ENCODE measurements around the gene PCGF5. TPM values are rescaled to one million over a fixed set of nuclear protein-coding genes. Genes with fewer than 3 reads are reported as not detected.

PCGF5 gene
- total RNA-seq, 4 donors from 2014 or later: 46.2 to 63.5 (median 49.1) TPM

DNA sequence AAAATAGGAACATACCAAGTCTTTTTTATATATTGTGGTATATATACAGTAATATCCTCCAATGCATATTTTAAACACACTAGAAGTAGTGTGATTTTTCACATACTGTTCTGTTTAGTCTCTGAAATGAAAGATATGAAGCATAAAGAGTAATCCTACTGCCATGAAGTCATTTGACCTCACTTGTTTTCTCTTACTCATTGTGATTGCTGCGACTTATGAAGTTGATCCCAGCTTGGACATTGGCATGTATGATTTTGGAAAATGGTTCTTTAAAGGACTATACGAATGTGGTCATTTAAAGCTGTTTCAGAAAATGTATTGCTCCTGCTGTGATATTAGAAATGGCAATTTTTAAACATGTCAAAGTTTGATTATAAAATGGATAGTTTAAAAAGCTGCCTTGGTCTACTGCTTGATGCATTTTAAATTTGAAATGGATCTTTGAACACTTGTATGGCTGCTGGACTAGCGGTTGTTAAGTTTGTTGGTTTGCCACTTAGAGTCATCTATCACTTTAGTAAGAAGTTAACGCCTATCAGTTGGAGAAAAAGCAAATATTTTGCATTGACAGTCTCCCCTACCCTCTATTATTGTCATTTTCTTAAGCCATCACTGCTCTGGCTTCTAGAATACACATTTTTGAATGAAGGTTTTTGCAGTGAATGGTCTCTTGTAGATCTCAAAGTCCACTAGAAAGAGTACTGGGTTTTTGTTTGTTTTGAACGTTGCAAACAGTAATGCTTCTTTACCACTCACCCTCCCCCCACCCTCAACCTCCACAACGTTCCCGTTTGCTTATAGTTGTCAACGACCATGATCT lies 881 bp upstream of the PCGF5 start:
- in situ Hi-C loops (cut with MboI; ENCODE audit: low sequenced_read_pairs in 4 of 4): loop anchor here in 3 of 4 donors (10.0 kb wide), 1 partner anchor 55 kb away; no protein-coding TSS in a partner anchor
- Histone ChIP-seq H3K36me3 (no peaks in the 10 kb centered on the region), H3K27me3 (no peaks in the 10 kb centered on the region), H3K27ac (peak overlapping the region; percentile 73 to 90 (median 88)), H3K9me3 (no peaks in the 10 kb centered on the region), H3K4me1 (peaks cover 28 to 52% of the 10 kb centered on the region in 2 donors), H3K4me3 (peak overlapping the region; percentile 37 to 80 (median 68))
- ATAC-seq: peak; percentile 6 to 13
- no peak for DNase-seq
- TF ChIP-seq, protein P1, sequence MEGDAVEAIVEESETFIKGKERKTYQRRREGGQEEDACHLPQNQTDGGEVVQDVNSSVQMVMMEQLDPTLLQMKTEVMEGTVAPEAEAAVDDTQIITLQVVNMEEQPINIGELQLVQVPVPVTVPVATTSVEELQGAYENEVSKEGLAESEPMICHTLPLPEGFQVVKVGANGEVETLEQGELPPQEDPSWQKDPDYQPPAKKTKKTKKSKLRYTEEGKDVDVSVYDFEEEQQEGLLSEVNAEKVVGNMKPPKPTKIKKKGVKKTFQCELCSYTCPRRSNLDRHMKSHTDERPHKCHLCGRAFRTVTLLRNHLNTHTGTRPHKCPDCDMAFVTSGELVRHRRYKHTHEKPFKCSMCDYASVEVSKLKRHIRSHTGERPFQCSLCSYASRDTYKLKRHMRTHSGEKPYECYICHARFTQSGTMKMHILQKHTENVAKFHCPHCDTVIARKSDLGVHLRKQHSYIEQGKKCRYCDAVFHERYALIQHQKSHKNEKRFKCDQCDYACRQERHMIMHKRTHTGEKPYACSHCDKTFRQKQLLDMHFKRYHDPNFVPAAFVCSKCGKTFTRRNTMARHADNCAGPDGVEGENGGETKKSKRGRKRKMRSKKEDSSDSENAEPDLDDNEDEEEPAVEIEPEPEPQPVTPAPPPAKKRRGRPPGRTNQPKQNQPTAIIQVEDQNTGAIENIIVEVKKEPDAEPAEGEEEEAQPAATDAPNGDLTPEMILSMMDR (IDR thresholded peaks at IDR 0.05 in 4 of 5, conservative IDR thresholded peaks at IDR 0.05 in 1 of 5): no peak
- TF ChIP-seq POLR2A (IDR thresholded peaks at IDR 0.05): no peak
- intact Hi-C loops (cut with DNase I; ENCODE audit: low total_unique reads): loop anchor here (1.0 to 10.0 kb wide), 4 partner anchors 21 to 1845 kb away; partner anchors contain the start of gene IFIT1B

DNA sequence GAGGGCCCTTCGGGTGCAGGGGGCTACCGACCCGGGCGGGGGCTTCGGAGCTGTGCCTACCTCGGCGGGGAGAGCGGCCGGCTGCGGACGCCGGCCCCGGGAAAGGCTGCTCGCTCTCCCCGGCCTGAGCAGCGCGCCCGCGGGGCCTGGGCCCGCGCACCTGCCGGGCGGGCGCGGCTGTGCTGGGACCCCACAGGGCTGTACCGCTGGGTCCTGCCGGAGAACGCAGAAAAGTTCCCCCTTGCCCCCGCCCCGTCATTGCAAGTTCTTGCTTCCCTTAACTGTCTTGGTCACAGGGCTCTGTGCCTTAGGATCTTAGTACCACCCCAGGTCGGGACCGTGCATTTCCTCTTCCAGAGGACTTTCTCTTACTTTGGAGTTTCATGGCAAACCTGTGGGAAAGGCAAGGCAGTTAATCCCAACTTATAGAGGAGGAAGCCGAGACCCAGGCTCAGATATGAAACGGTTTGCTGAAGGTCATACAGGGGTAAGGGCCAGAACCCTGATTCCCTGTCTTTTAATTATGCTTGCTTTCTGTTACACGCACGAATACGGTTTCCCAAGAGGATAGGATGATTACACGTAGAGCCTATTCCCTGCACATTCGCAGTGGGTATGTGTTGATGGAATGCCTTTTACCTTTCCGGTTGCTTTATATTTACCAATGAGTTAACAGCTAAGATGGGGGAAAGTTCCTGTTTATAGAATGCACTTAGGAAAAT lies 652 bp downstream of the PCGF5 start:
- TF ChIP-seq, protein P1 (IDR thresholded peaks at IDR 0.05 in 4 of 5, conservative IDR thresholded peaks at IDR 0.05 in 1 of 5): peak in 2 of 5 experiments; percentile 5 to 20
- TF ChIP-seq POLR2A (IDR thresholded peaks at IDR 0.05): no peak
- peak overlapping the region; percentile 76 to 88 (median 82) for H3K4me3 ChIP-seq
- DNase-seq: peak in 1 of 2 donors; percentile 22
- intact Hi-C loops (cut with DNase I; ENCODE audit: low total_unique reads): loop anchor here (1.0 to 10.0 kb wide), 4 partner anchors 22 to 1846 kb away; partner anchors contain the start of gene IFIT1B
- no peaks in the 10 kb centered on the region for H3K36me3 ChIP-seq
- ATAC-seq: peak; percentile 42 to 51
- no peaks in the 10 kb centered on the region for H3K9me3 ChIP-seq
- peaks cover 37 to 49% of the 10 kb centered on the region in 2 donors for H3K4me1 ChIP-seq
- in situ Hi-C loops (cut with MboI; ENCODE audit: low sequenced_read_pairs in 4 of 4): no loop called here
- H3K27ac ChIP-seq: peak overlapping the region; percentile 88 to 95 (median 92)
- H3K27me3 ChIP-seq: no peaks in the 10 kb centered on the region

DNA sequence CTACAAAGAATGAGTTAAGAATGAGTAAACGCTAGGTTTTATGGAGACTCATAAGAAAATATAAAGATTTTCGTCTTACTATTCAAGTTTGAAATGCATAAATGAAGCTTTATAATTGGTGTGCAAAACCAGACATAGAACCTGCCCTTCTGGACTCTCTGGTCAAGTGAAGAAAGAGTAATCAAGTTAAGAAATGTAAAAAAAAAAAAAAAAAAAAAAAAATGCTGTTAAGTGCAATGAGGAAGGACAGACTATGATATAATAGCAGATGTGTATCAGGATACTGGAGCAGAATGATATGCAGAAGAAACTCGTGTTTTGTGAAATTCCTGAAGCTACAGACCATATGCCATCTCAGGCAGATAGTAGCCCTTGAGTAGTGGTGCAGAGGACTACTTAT lies 5.6 kb downstream of the PCGF5 start:
- in situ Hi-C loops (cut with MboI; ENCODE audit: low sequenced_read_pairs in 4 of 4) (no loop called here), intact Hi-C loops (cut with DNase I; ENCODE audit: low total_unique reads) (loop anchor here (10.0 kb wide), 1 partner anchor 1851 kb away; the partner anchor contains the start of gene IFIT1B)
- Histone ChIP-seq H3K9me3 (no peaks in the 10 kb centered on the region), H3K4me1 (peaks cover 36 to 47% of the 10 kb centered on the region in 2 donors), H3K27me3 (no peaks in the 10 kb centered on the region), H3K36me3 (peaks cover 0 to 7% of the 10 kb centered on the region in 2 donors), H3K27ac (no peak overlapping the region), H3K4me3 (no peak overlapping the region)
- DNase-seq (no peak), ATAC-seq (no peak)
- TF ChIP-seq, protein P1 (IDR thresholded peaks at IDR 0.05 in 4 of 5, conservative IDR thresholded peaks at IDR 0.05 in 1 of 5): no peak
- no peak for TF ChIP-seq POLR2A (IDR thresholded peaks at IDR 0.05)

DNA sequence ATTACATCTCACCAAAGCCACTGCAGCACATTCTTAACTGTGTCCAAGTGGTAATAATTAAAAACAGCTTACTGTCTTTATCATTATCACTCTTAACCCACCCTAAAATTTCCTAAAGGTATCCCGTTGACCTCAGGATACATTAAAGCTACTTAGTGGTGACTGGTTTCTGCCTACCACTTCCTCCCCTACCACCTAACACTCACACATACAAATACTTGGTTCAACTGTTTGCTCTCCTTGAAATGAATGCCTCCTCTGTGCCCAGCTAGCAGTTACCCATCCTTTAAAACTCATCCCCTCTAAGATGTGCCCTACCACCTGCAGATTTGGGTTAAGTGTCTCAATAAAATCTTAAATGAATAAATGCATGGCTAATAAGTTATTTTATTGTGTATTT lies 7.1 kb downstream of the PCGF5 start:
- H3K4me1 ChIP-seq: peaks cover 22 to 32% of the 10 kb centered on the region in 2 donors
- ATAC-seq: no peak
- no peaks in the 10 kb centered on the region for H3K9me3 ChIP-seq
- no peak overlapping the region for H3K27ac ChIP-seq
- in situ Hi-C loops (cut with MboI; ENCODE audit: low sequenced_read_pairs in 4 of 4): no loop called here
- H3K36me3 ChIP-seq: peaks cover 0 to 7% of the 10 kb centered on the region in 2 donors
- H3K27me3 ChIP-seq: no peaks in the 10 kb centered on the region
- no peak for DNase-seq
- intact Hi-C loops (cut with DNase I; ENCODE audit: low total_unique reads): loop anchor here (10.0 kb wide), 1 partner anchor 1853 kb away; the partner anchor contains the start of gene IFIT1B
- TF ChIP-seq, protein P1 (IDR thresholded peaks at IDR 0.05 in 4 of 5, conservative IDR thresholded peaks at IDR 0.05 in 1 of 5): no peak
- TF ChIP-seq POLR2A (IDR thresholded peaks at IDR 0.05): no peak
- no peak overlapping the region for H3K4me3 ChIP-seq

Data from gastrocnemius medialis (tissue), 4 donors.